SU-DHL-6 (cell line): Measurements from ENCODE around the gene POLE.
"Not testable (repeated sequence)": the region's sequence is repeated elsewhere in the genome, so short reads cannot be mapped to it uniquely, and the experiment has no call there.

Source experiments
- H2AFZ ChIP-seq: fragments of 200-600 bp; sonication (generic); 2 replicates; pipeline ENCODE4 v1.6.1; 2014; ENCODE audit warnings: low read depth, mild to moderate bottlenecking, moderate library complexity, mixed read lengths, antibody characterized with exemption, low read length; ENCODE audit not compliant: severe bottlenecking
- H3F3A ChIP-seq: fragments of 200-600 bp; shearing (Covaris generic); 2 replicates; pipeline ENCODE4 v1.6.0; 2016; ENCODE audit warnings: antibody characterized with exemption, mild to moderate bottlenecking; ENCODE audit not compliant: insufficient read depth
- H3K27ac ChIP-seq: fragments of 200-600 bp; sonication (generic); 2 replicates; pipeline ENCODE4 v1.5.1; 2016; ENCODE audit warnings: low read depth, mild to moderate bottlenecking, low read length, moderate library complexity, mixed read lengths
- H3K27me3 ChIP-seq: fragments of 200-600 bp; sonication (generic), shearing (Covaris generic); 2 replicates; pipeline ENCODE4 v1.6.0; 2014; ENCODE audit warnings: mild to moderate bottlenecking, low read length
- H3K36me3 ChIP-seq: fragments of 200-600 bp; sonication (generic); 2 replicates; pipeline ENCODE4 v1.6.1; 2014; ENCODE audit warnings: mild to moderate bottlenecking, low read length, mixed read lengths
- H3K4me2 ChIP-seq: fragments of 300-600, 200-600 bp; shearing (Covaris generic), sonication (generic); 2 replicates; pipeline ENCODE4 v1.6.0; 2014; ENCODE audit warnings: low read length, low read depth, mild to moderate bottlenecking; ENCODE audit not compliant: poor library complexity, severe bottlenecking
- H3K4me3 ChIP-seq: fragments of 200-600 bp; sonication (generic); 2 replicates; pipeline ENCODE4 v1.5.1; 2014; ENCODE audit warnings: antibody characterized with exemption, low read length, mild to moderate bottlenecking, mixed read lengths; ENCODE audit not compliant: insufficient read depth, poor library complexity, severe bottlenecking
- H3K79me2 ChIP-seq: fragments of 200-600 bp; sonication (generic); 2 replicates; pipeline ENCODE4 v1.6.1; 2014; ENCODE audit warnings: mild to moderate bottlenecking, low read length, moderate library complexity; ENCODE audit not compliant: insufficient read depth
- H3K9ac ChIP-seq: fragments of 200-600 bp; sonication (generic); 2 replicates; pipeline ENCODE4 v1.7.0; 2014; ENCODE audit warnings: mild to moderate bottlenecking, low read length
- H3K9me2 ChIP-seq: fragments of 200-600 bp; sonication (generic); replicated peaks from 2 replicates; pipeline ENCODE4 v1.6.1; 2014; ENCODE audit warnings: low read length; ENCODE audit not compliant: insufficient read depth
- H3K9me3 ChIP-seq: fragments of 200-600 bp; sonication (generic); 2 replicates; pipeline ENCODE4 v1.6.1; 2014; ENCODE audit warnings: low read length, mixed read lengths; ENCODE audit not compliant: insufficient read depth
- H4K20me1 ChIP-seq: fragments of 200-600 bp; sonication (generic); 2 replicates; pipeline ENCODE4 v1.6.1; 2014; ENCODE audit warnings: low read depth, mild to moderate bottlenecking, antibody characterized with exemption, low read length, moderate library complexity, mixed read lengths
- EZH2phosphoT487 ChIP-seq: fragments of 200-600 bp; sonication (generic), shearing (Covaris generic); conservative IDR thresholded peaks from 2 replicates; pipeline ENCODE4 v1.6.1; 2018; ENCODE audit warnings: mild to moderate bottlenecking, antibody characterized with exemption, low read length, moderate library complexity, mixed read lengths
- TF ChIP-seq, protein P1 (sequence below): fragments of 200-600 bp; sonication (generic); IDR thresholded peaks from one replicate; pipeline ENCODE4 v1.5.1; 2017; ENCODE audit warnings: antibody characterized with exemption, mild to moderate bottlenecking, low read length, moderate library complexity; ENCODE audit not compliant: insufficient read depth, poor library complexity, severe bottlenecking

The POLE gene

DNA sequence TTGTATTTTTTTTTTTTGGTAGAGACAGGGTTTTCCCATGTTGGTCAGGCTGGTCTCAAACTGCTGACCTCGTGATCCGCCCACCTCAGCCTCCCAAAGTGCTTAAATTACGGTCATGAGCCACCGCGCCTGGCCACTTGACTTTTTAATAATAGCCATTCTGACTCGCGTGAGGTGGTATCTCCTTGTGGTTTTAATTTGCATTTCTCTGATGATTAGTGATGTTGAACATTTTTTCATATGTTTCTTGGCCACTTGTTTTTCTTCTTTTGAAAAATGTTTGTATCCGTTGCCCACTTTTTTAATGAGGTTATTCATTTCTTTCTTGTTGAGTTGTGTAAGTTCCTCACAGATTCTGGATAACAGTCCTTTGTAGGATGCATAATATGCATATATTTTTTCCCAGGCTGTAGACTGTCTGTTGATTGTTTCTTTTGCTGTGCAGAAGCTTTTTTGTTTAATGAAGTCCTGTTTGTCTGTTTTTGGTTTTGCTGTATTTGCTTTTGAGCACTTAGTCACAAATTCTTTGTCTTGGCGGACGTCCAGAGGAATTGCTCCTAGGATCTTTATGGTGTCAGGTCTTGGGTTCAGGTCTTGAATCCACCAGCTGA, 13.2 kb upstream of the POLE start:
- no peak overlapping the region for H3K4me3 ChIP-seq
- peak overlapping the region; percentile 39 for H3K4me2 ChIP-seq
- H4K20me1 ChIP-seq, result no peaks in the 10 kb centered on the region
- no peaks in the 10 kb centered on the region for H3K9me2 ChIP-seq
- peaks cover 2% of the 10 kb centered on the region; the same call in 1 of the 2 replicates for H3K36me3 ChIP-seq
- H3K27ac ChIP-seq, result peak overlapping the region; percentile 77
- no peaks in the 10 kb centered on the region for H3K9me3 ChIP-seq
- TF ChIP-seq EZH2phosphoT487, result no peak
- TF ChIP-seq, protein P1, sequence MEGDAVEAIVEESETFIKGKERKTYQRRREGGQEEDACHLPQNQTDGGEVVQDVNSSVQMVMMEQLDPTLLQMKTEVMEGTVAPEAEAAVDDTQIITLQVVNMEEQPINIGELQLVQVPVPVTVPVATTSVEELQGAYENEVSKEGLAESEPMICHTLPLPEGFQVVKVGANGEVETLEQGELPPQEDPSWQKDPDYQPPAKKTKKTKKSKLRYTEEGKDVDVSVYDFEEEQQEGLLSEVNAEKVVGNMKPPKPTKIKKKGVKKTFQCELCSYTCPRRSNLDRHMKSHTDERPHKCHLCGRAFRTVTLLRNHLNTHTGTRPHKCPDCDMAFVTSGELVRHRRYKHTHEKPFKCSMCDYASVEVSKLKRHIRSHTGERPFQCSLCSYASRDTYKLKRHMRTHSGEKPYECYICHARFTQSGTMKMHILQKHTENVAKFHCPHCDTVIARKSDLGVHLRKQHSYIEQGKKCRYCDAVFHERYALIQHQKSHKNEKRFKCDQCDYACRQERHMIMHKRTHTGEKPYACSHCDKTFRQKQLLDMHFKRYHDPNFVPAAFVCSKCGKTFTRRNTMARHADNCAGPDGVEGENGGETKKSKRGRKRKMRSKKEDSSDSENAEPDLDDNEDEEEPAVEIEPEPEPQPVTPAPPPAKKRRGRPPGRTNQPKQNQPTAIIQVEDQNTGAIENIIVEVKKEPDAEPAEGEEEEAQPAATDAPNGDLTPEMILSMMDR, result no peak
- H3K79me2 ChIP-seq, result peaks cover 13% of the 10 kb centered on the region; the same call in 1 of the 2 replicates
- no peaks in the 10 kb centered on the region for H3K27me3 ChIP-seq
- peaks cover 5% of the 10 kb centered on the region for H3F3A ChIP-seq
- H2AFZ ChIP-seq, result no peak overlapping the region
- H3K9ac ChIP-seq, result 0 out of 2 replicates have a peak overlapping the region, but pooled peaks have one; percentile 2

DNA sequence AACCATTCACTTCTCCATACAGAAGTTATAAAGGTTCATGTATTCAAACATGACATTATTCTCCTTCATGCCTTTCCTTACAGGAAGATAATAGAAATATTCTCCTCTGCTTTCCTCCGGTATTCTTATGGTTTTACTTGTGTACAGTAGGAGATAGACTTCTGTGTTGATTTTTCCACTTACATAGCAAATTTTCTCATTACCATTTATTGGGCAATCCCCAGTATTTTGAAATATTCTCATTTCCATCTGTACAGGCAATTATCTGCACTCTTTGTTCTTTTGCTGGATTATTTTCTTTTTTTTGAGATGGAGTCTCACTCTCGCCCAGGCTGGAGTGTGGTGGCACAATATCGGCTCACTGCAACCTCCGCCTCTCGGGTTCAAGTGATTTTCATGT, 11.2 kb upstream of the POLE start:
- no peak overlapping the region for H3K9ac ChIP-seq
- TF ChIP-seq, protein P1, result no peak
- TF ChIP-seq EZH2phosphoT487, result no peak
- H3K9me2 ChIP-seq, result no peaks in the 10 kb centered on the region
- no peak overlapping the region for H2AFZ ChIP-seq
- H4K20me1 ChIP-seq, result no peaks in the 10 kb centered on the region
- H3K4me3 ChIP-seq, result no peak overlapping the region
- no peaks in the 10 kb centered on the region for H3K27me3 ChIP-seq
- no peak overlapping the region for H3K27ac ChIP-seq
- no peak overlapping the region for H3K4me2 ChIP-seq
- H3K79me2 ChIP-seq, result peaks cover 13% of the 10 kb centered on the region; the same call in 1 of the 2 replicates
- no peaks in the 10 kb centered on the region for H3K9me3 ChIP-seq
- peaks cover 2% of the 10 kb centered on the region; the same call in 1 of the 2 replicates for H3K36me3 ChIP-seq
- peaks cover 5% of the 10 kb centered on the region for H3F3A ChIP-seq

DNA sequence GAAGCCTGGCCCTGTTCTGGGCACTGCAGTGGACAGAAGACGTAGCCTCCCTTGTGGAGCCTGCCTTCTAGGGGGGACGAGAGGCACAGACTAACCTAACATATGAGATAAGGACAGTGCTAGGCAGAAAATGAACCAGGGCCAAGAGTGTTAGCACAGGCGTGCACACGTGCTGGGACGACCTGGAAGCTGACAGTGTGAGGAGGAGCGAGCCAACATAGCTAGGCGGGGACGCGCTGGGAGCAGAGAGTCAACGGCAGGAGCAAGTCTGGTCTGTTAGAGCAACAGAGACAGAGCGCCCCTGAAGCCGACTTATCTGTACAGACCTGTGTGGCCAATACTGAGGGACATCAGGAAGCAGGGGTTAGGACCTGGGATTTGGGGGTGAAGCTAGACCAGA, 8.3 kb upstream of the POLE start:
- Histone ChIP-seq H3K36me3 (peaks cover 9% of the 10 kb centered on the region; the same call in 1 of the 2 replicates), H4K20me1 (no peaks in the 10 kb centered on the region), H3K9me3 (no peaks in the 10 kb centered on the region), H3K27me3 (no peaks in the 10 kb centered on the region), H3K9me2 (no peaks in the 10 kb centered on the region), H3K79me2 (peaks cover 7% of the 10 kb centered on the region; the same call in 1 of the 2 replicates), H3K4me2 (no peak overlapping the region), H3K9ac (no peak overlapping the region), H2AFZ (no peak overlapping the region), H3F3A (peaks cover 12% of the 10 kb centered on the region), H3K27ac (no peak overlapping the region), H3K4me3 (no peak overlapping the region)
- TF ChIP-seq, protein P1, result no peak
- no peak for TF ChIP-seq EZH2phosphoT487

DNA sequence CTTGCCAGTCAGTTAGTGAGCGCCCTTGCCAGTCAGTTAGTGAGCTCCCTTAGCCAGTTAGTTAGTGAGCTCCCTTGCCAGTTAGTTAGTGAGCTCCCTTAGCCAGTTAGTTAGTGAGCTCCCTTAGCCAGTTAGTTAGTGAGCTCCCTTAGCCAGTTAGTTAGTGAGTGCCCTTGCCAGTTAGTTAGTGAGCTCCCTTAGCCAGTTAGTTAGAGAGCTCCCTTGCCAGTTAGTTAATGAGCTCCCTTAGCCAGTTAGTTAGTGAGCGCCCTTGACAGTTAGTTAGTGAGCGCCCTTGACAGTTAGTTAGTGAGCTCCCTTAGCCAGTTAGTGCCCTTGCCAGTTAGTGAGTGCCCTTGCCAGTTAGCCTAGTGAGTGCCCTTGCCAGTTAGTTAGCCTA, 7.7 kb upstream of the POLE start:
- H3K4me2 ChIP-seq, H3K27me3 ChIP-seq, H3K9me2 ChIP-seq, H4K20me1 ChIP-seq, H3K36me3 ChIP-seq, H2AFZ ChIP-seq, H3K79me2 ChIP-seq, H3K4me3 ChIP-seq, H3K9ac ChIP-seq, H3K27ac ChIP-seq, H3K9me3 ChIP-seq: not testable (repeated sequence)
- 0 out of 2 replicates have a peak, but pooled peaks cover 12% of the 10 kb centered on the region for H3F3A ChIP-seq

DNA sequence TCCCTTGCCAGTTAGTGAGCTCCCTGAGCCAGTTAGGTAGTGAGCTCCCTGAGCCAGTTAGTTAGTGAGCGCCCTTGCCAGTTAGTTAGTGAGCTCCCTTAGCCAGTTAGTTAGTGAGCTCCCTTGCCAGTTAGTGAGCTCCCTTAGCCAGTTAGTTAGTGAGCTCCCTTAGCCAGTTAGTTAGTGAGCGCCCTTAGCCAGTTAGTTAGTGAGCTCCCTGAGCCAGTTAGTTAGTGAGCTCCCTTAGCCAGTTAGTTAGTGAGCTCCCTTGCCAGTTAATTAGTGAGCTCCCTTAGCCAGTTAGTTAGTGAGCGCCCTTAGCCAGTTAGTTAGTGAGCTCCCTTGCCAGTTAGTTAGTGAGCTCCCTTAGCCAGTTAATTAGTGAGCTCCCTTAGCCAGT, 4.9 kb upstream of the POLE start:
- H3K9ac ChIP-seq, H2AFZ ChIP-seq, H4K20me1 ChIP-seq, H3K4me2 ChIP-seq, H3K4me3 ChIP-seq, H3K27me3 ChIP-seq, H3K27ac ChIP-seq, H3K9me3 ChIP-seq, H3K36me3 ChIP-seq, H3K9me2 ChIP-seq: not testable (repeated sequence)
- Histone ChIP-seq H3F3A (0 out of 2 replicates have a peak, but pooled peaks cover 12% of the 10 kb centered on the region), H3K79me2 (peaks cover 19% of the 10 kb centered on the region; the same call in 1 of the 2 replicates)
